GM23338 (cell line): ENCODE measurements around the gene HNF1A. TPM values are rescaled to one million over a fixed set of nuclear protein-coding genes. Genes with fewer than 3 reads are reported as not detected.
"Not testable (repeated sequence)": the region's sequence is repeated elsewhere in the genome, so short reads cannot be mapped to it uniquely, and the experiment has no call there.

Experiments
- ATAC-seq: fragments of 200-7000 bp; cut with Tn5 transposase; 3 replicates; pipeline ENCODE4 v1.9.1; 2020
- DNase-seq: peaks from one replicate; pipeline ENCODE4 v3.0.0-alpha.2; 2015; ENCODE audit warnings: low spot score
- H2AFZ ChIP-seq: fragments of 200-600 bp; sonication (generic); 2 replicates; pipeline ENCODE4 v1.8.0; 2016; ENCODE audit warnings: antibody characterized with exemption, mild to moderate bottlenecking, moderate library complexity
- H3F3A ChIP-seq: fragments of 200-600 bp; sonication (generic); replicated peaks from 2 replicates; pipeline ENCODE4 v1.8.0; 2017; ENCODE audit warnings: antibody characterized with exemption, mixed run types, low read depth
- H3K27ac ChIP-seq: fragments of 200-600 bp; sonication (generic); 2 replicates; pipeline ENCODE4 v1.6.1; 2016; ENCODE audit warnings: low read depth
- H3K27me3 ChIP-seq: fragments of 200-600 bp; sonication (generic); 2 replicates; pipeline ENCODE4 v1.8.0; 2016; ENCODE audit warnings: mild to moderate bottlenecking, mixed run types, moderate library complexity; ENCODE audit not compliant: insufficient read depth
- H3K36me3 ChIP-seq: fragments of 200-600 bp; sonication (generic); 2 replicates; pipeline ENCODE4 v1.8.0; 2016; ENCODE audit warnings: mild to moderate bottlenecking; ENCODE audit not compliant: insufficient read depth
- H3K4me1 ChIP-seq: fragments of 200-600 bp; sonication (generic); 2 replicates; pipeline ENCODE4 v1.8.0; 2016; ENCODE audit warnings: mild to moderate bottlenecking, moderate library complexity; ENCODE audit not compliant: insufficient read depth
- H3K4me2 ChIP-seq: fragments of 200-600 bp; sonication (generic); 2 replicates; pipeline ENCODE4 v1.7.1; 2017; ENCODE audit warnings: mixed run types
- H3K4me3 ChIP-seq: fragments of 200-600 bp; sonication (generic); 2 replicates; pipeline ENCODE4 v1.6.1; 2016; ENCODE audit warnings: mixed run types
- H3K79me2 ChIP-seq: fragments of 200-600 bp; sonication (generic); replicated peaks from 2 replicates; pipeline ENCODE4 v1.8.0; 2017; ENCODE audit warnings: mild to moderate bottlenecking; ENCODE audit not compliant: insufficient read depth
- H3K9me2 ChIP-seq: fragments of 200-600 bp; sonication (generic); 2 replicates; pipeline ENCODE4 v1.8.0; 2017; ENCODE audit not compliant: insufficient read depth
- H4K20me1 ChIP-seq: fragments of 200-600 bp; sonication (generic); replicated peaks from 2 replicates; pipeline ENCODE4 v1.8.0; 2017; ENCODE audit warnings: mild to moderate bottlenecking; ENCODE audit not compliant: insufficient read depth
- H3K27ac Mint-ChIP-seq: 2 replicates; pipeline ENCODE4 v1.8.0; 2020; ENCODE audit warnings: inconsistent platforms, mild to moderate bottlenecking, moderate library complexity, mixed read lengths
- H3K27me3 Mint-ChIP-seq: 3 replicates; pipeline ENCODE4 v1.8.0; 2022; ENCODE audit warnings: low read depth, mild to moderate bottlenecking, moderate library complexity, mixed read lengths, inconsistent platforms; ENCODE audit not compliant: insufficient read depth, poor library complexity
- H3K36me3 Mint-ChIP-seq: 3 replicates; pipeline ENCODE4 v1.8.0; 2021; ENCODE audit warnings: low read depth, mild to moderate bottlenecking, inconsistent platforms, moderate library complexity, mixed read lengths
- H3K4me1 Mint-ChIP-seq: 3 replicates; pipeline ENCODE4 v1.8.0; 2020; ENCODE audit warnings: mild to moderate bottlenecking, inconsistent platforms, mixed read lengths
- H3K4me3 Mint-ChIP-seq: 3 replicates; pipeline ENCODE4 v1.8.0; 2021; ENCODE audit warnings: moderate library complexity, mild to moderate bottlenecking, inconsistent platforms, mixed read lengths
- H3K9me3 Mint-ChIP-seq: 3 replicates; pipeline ENCODE4 v1.8.0; 2020; ENCODE audit warnings: moderate library complexity, mild to moderate bottlenecking, inconsistent platforms, mixed read lengths
- CTCF ChIP-seq, 2 experiments: fragments of 200-600 bp in 1 of 2; sonication (generic) in 1 of 2; conservative IDR thresholded peaks; 2 replicates each; pipeline versions ENCODE4 v1.5.1 to v1.6.1; 2016 to 2017; ENCODE audit warnings: antibody characterized with exemption in 2 of 2, low read depth in 2 of 2, mild to moderate bottlenecking in 2 of 2, moderate library complexity in 1 of 2
- REST ChIP-seq: IDR thresholded peaks from one replicate; pipeline ENCODE4 v1.6.1; 2018; ENCODE audit warnings: antibody characterized with exemption; ENCODE audit not compliant: unreplicated experiment
- polyA plus RNA-seq: library from polyadenylated mRNA; unstranded; fragments of >200 nt; fragmentation: Nextera tagmentation; extraction: Ambion mirVana; gene quantifications from 2 replicates; pipeline ENCODE4 v1.2.1, GENCODE V29; 2016
- total RNA-seq: library from RNA; depleted of rRNA; stranded (reverse); fragments of >200 nt; shearing (Covaris generic); gene quantifications from 2 replicates; pipeline ENCODE4 v1.2.3, GENCODE V29; 2014

Gene HNF1A
- total and polyA plus RNA-seq, 2 experiments from 2014 or later, result 0.11 TPM; not detected in 1

- H3K36me3 Mint-ChIP-seq, result no peaks in the 10 kb centered on the region
Observed at GRCh38 chr12:120944645-120945217, 33.6 kb upstream of the HNF1A start.

GRCh38 chr12:120945516-120945915 is 32.8 kb upstream of the HNF1A start:
- H3K4me3 ChIP-seq, DNase-seq, H3K36me3 Mint-ChIP-seq, H3K9me2 ChIP-seq, H3K27ac Mint-ChIP-seq, H4K20me1 ChIP-seq, H3K27ac ChIP-seq, H3K4me2 ChIP-seq, H3F3A ChIP-seq, H3K9me3 Mint-ChIP-seq, H3K79me2 ChIP-seq, H3K4me1 ChIP-seq, H3K27me3 ChIP-seq, ATAC-seq, H3K27me3 Mint-ChIP-seq, H3K4me1 Mint-ChIP-seq, H3K36me3 ChIP-seq, H3K4me3 Mint-ChIP-seq: not testable (repeated sequence)
- peak overlapping the region; percentile 88 for H2AFZ ChIP-seq

More at GRCh38 chr12:120944645-120945217, 33.6 kb upstream of the HNF1A start:
- H3K27me3 Mint-ChIP-seq, result peaks cover 2% of the 10 kb centered on the region
- DNase-seq (peak; percentile 89), ATAC-seq (peak; percentile 94)
- no peaks in the 10 kb centered on the region; the same call in 2 of the 3 replicates for H3K9me3 Mint-ChIP-seq
- no peaks in the 10 kb centered on the region for H3K27me3 ChIP-seq
- H3K4me1 ChIP-seq, result no peaks in the 10 kb centered on the region
- peaks cover 5% of the 10 kb centered on the region; the same call in 2 of the 3 replicates for H3K4me1 Mint-ChIP-seq
- no peak overlapping the region for H3K4me3 ChIP-seq
- H3K9me2 ChIP-seq, result no peaks in the 10 kb centered on the region
- no peaks in the 10 kb centered on the region for H4K20me1 ChIP-seq
- no peak for TF ChIP-seq REST
- TF ChIP-seq CTCF (conservative IDR thresholded peaks at IDR 0.05; ENCODE audit: low read depth in 2 of 2), result peak; percentile 76 to 89
- H3K4me3 Mint-ChIP-seq, result no peak overlapping the region; the same call in 2 of the 3 replicates
- H3K36me3 ChIP-seq, result no peaks in the 10 kb centered on the region
- no peaks in the 10 kb centered on the region for H3K79me2 ChIP-seq
- H3F3A ChIP-seq, result no peaks in the 10 kb centered on the region
- H3K27ac Mint-ChIP-seq, result peak overlapping the region; percentile 74
- H3K27ac ChIP-seq, result no peak overlapping the region
- H2AFZ ChIP-seq, result no peak overlapping the region
- no peak overlapping the region for H3K4me2 ChIP-seq

- ATAC-seq, H3K27ac Mint-ChIP-seq, H3K4me3 ChIP-seq, H3K27me3 Mint-ChIP-seq, H3K9me3 Mint-ChIP-seq, DNase-seq, H3K79me2 ChIP-seq, H3K36me3 Mint-ChIP-seq, H3K27me3 ChIP-seq, H3F3A ChIP-seq, H3K4me1 Mint-ChIP-seq, H3K9me2 ChIP-seq, H3K4me1 ChIP-seq, H3K27ac ChIP-seq, H2AFZ ChIP-seq, H3K36me3 ChIP-seq, H3K4me2 ChIP-seq, H4K20me1 ChIP-seq, H3K4me3 Mint-ChIP-seq: not testable (repeated sequence)
Observed at GRCh38 chr12:120950260-120950799, 28.0 kb upstream of the HNF1A start.
